GM20431 (cell line): ENCODE measurements around the gene INHBB.

Experiments
- in situ Hi-C: fragments of 300-500 bp; cut with MseI, MboI; formaldehyde crosslinking; loops from one replicate; pipeline ENCODE4 v1.15.0; 2020; ENCODE audit warnings: low sequenced_read_pairs; ENCODE audit not compliant: unreplicated experiment

Gene INHBB

DNA sequence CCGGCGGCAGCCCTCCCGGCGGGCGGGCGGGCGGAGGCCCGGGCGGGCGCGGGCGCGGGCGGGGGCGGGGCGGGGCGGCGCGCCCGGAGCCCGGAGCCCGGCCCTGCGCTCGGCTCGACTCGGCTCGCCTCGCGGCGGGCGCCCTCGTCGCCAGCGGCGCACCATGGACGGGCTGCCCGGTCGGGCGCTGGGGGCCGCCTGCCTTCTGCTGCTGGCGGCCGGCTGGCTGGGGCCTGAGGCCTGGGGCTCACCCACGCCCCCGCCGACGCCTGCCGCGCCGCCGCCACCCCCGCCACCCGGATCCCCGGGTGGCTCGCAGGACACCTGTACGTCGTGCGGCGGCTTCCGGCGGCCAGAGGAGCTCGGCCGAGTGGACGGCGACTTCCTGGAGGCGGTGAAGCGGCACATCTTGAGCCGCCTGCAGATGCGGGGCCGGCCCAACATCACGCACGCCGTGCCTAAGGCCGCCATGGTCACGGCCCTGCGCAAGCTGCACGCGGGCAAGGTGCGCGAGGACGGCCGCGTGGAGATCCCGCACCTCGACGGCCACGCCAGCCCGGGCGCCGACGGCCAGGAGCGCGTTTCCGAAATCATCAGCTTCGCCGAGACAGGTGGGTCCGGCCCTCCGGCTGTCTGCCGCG lies at the start of gene INHBB:
Gene INHBB, plus strand, starts transcription at position 111 of the 641 bp plus-strand sequence. Its CDS starts 53 bp downstream, at position 164.
- in situ Hi-C loops, result loop anchor here (25.0 kb wide), 1 partner anchor 316 kb away; no protein-coding TSS in a partner anchor

DNA sequence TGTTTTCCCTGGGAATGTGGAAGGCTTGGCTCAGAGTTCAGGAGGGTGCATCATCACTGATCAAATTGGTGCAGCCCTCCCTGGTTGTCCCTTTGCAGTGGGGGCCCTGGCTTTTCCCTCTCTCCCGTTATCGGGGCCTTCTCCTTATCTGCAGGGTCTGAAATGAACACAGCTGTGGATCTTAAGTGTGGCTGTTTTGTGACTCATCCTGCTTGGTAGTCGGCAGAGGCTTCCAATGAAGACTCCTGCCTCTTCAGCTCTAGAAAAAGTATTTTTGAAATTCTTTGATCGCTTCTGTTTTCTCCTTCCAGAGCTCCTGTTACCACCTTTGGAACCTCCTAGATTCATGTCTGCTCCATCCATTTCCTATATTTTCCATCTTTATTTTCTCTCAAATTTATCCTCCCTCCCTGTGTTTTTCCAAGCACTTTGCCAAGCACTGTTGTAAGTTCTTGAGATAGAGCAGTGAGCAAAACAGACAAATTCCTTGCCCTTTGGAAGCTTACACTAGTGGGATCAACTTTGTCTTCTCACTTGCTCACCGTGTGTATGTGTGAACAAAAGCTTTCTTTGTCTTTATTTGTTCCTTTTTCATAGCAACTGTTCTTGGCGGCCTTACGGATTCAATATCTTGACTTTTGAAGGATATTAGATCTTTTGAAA lies 47.6 kb upstream of the INHBB start:
- in situ Hi-C loops, result no loop called here

DNA sequence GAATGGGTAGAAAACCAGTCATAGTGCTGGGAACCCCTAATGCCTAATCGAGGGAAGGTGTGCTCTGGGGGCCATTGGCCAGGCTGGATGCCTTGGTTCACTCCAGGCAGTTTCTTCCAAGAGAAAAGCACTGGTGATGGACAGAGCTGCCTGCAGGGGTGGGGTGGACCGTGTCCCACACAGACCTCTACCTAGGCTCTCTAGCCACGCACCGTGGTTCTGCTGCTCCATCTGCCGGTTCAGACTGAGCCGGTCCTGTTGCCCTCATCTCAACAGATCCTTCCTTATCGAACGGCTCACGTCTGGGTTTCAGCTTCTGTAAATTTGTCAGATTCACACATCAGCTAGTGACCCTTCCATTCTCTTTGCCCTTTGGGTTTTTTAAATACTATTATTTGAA lies 46.9 kb upstream of the INHBB start:
- in situ Hi-C loops, result no loop called here

DNA sequence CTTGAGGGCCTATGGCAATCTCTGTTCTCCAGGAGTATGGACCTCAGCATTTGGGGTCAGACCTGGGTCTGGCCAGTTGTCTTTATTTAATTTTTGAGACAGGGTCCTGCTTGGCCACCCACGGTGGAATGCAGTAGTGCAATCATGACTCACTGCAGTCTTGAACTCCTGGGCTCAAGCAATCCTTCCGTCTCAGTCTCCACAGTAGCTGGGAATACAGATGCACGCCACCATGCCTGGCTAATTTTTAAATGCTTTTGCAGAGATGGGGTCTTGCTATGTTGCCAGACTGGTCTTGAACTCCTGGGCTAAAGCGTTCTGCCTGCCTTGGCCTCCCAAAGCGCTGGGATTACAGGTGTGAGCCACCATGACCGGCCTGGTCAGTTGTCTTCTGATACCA lies 46.4 kb upstream of the INHBB start:
- in situ Hi-C loops, result no loop called here

DNA sequence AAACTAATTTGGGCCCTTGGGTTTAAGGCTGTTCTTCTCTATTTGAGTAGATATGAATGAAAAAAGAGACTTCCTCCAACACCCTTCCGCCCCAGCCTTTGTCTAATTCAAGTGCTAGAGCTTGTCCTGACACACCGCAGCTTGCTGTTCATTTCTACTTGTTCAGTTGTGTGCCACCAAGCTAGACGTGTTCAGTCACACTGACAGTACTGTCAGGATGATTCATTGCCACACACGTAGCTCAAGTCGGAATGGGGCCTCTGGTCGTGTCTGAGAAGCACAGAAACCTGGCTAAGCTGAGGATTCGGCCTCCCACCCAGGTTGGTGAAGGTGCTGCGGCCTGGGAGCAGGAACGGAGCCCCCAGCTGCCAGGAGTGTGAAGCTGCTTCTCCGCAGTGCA lies 45.6 kb upstream of the INHBB start:
- in situ Hi-C loops, result loop anchor here (25.0 kb wide), 1 partner anchor 88 kb away; the partner anchor contains the start of gene TMEM185B

DNA sequence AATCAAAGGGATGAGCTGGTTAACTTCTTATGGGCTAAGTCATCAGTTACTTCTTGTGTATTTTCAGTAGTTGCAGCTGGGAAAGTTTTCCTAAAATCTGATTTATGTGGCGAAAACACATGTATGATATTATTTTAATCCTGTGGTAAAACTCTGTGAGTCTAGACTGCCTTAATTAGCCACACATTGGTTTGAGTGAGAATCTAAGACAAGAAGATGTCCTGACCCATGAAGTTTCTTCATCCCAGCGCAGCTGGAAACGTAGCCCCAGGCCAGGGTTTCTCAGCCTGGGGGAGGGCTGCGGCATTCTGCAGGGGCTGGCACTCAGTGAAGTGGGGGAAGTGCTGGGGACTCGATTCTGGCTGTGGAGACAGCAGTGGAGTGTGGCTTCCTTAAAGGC lies 44.7 kb upstream of the INHBB start:
- in situ Hi-C loops, result loop anchor here (25.0 kb wide), 1 partner anchor 89 kb away; the partner anchor contains the start of gene TMEM185B

DNA sequence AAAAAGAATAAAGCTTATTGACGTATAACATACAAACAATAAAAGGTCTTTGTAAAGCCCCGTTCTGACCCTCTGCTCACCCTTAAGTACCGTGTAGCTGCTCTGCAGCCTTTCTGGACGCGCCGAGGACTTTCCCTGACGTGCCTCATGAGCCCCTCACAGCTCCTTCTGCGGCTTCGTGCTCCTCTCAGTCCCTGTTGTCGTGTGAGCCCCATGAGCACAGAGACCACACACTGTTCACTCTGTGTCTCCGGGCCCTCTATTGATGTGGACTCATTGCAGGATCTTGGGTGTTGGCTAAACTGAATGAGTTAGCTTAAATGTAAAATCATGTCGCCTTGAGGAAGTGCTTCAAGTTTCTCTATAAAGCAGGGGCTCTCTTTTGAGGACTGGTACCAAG lies 43.6 kb upstream of the INHBB start:
- in situ Hi-C loops, result loop anchor here (25.0 kb wide), 1 partner anchor 90 kb away; the partner anchor contains the start of gene TMEM185B

DNA sequence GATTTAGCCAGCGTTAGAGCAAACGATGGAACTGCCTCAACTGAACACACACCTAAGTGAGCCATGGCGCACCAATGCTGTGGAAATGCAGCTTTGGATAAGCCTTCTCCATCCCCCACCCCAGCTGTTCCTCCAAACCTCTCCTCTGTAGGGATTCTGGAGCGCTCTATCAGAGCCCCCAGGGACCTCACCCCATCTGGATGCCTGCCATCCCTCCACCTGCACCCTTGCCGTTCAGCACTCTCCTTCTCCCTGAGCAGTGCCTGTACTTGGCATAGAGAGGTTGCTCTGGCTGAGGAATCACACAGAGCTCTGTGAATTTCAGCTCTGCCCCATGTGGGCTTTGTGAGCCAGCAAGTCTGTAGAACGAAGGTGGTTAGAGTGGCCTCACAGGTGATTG lies 42.8 kb upstream of the INHBB start:
- in situ Hi-C loops, result loop anchor here (25.0 kb wide), 1 partner anchor 91 kb away; the partner anchor contains the start of gene TMEM185B

DNA sequence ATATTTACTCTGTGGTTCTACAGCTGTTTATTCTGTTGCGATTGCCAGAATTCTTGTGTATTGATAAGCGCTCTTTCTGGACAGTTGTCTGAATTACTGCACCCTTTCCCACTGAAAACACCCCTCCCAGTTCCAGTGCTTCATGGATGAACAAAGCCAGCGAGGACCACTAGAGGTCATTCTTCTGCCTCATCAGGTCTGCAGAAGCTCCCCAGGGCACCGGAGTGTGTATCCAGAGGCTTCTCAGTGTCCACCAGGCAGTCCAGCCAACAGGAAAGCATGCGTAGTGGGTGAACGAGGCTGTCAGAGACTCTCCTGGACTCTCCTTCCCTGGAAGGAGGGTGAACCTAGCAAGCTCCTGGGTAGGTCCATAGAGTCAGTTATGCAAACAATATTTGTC lies 40.6 kb upstream of the INHBB start:
- in situ Hi-C loops, result loop anchor here (25.0 kb wide), 1 partner anchor 93 kb away; the partner anchor contains the start of gene TMEM185B

DNA sequence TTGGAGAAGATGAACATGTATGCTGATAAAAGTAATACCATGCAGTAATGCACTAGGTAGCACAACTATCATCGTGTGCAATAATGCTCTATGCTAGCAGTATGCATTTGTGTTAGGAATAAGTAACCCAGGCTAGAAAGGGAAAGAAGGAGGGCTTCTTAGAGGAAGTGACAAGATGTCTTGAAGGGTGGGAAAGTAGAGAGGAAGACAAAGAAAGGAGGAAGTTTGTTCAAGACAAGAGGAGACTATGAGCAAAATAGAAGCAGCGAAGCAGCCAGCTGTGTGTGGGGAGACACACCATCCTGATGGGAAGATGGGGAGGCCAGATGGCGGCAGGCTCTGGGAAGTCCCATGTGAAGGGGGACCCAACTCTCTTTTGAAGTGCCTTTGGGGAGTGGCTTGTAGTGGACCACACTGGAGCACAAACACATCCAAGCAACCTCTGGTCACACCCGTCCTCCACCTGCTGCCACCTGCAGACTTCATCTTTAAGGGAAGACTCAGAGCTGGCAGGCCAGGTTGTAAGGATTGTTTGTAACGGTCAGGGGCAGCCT lies 39.9 kb upstream of the INHBB start:
- in situ Hi-C loops, result loop anchor here (25.0 kb wide), 1 partner anchor 94 kb away; the partner anchor contains the start of gene TMEM185B

DNA sequence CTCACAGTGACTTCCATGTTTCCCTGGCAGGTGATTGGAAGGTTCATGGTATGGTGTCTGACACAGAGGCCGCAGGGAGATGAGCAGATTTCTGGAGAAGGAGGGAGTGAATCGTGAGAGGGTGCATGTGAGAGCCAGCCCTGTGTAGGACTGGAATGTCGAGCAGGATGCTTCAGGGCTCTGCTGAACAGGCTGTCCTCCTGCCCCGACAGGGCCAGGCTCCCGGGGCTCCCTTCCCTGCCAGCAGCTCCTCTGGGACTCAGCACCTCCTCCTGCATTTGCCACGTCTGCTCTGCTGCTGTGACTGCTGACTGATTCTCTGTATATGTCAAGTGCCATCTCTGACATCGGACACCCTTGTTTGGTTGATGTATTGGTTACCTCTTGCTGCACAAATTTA lies 38.5 kb upstream of the INHBB start:
- in situ Hi-C loops, result loop anchor here (25.0 kb wide), 1 partner anchor 95 kb away; the partner anchor contains the start of gene TMEM185B

DNA sequence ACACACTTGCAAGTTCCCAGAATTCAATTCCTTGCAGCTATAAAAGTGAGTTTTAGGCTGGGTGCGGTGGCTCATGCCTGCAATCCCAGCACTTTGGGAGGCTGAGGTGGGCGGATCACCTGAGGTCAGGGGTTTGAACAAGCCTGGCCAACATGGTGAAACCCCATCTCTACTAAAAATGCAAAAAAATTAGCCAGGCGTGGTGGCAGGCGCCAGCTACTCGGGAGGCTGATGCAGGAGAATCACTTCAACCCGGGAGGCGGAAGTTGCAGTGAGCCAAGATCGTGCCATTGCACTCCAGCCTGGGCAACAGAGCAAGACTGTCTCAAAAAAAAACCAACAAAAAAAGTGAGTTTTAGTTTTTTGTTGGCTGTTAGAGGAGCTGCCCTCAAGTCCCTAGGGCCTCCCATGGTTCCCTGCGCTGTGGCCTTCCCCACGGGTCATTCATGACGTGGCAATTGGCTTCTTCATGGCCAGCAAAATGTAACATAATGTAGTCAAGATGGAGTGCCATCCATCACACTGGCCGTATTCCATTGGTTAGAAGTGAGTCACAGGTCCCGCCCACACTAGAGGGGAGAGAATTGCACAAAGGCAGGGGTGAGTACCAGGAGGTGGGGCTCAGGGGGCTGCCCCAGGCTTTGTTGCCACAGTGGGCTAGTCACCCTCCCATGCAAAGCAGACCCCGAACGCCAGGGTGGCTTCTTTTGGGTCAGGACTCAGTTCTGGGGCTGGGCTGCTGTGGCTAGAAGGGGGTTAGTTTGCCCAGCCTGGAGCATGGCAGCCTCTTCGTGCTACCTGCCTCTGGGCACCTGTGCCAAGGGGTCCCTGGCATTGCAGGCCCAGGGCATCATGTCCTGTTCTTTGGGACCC lies 37.7 kb upstream of the INHBB start:
- in situ Hi-C loops, result loop anchor here (25.0 kb wide), 1 partner anchor 96 kb away; the partner anchor contains the start of gene TMEM185B

DNA sequence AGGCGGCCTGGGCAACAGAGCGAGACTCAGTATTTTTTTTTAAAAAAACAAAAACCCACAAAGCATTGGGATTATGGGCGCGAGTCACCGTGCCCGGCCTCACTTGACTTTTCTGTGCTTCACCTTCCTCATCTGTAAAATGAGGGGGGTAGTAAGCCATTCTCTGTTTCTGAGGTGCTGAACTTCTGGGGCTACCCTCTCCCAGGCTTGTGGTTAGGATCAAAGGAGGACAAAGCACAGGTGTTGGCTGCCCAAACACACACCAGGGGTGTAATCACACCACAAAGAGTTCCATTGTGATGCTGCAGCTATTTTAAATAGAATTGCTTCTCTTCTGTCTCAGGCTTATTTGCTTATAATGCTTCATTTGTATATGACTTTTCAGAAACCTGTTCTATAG lies 35.8 kb upstream of the INHBB start:
- in situ Hi-C loops, result loop anchor here (25.0 kb wide), 1 partner anchor 98 kb away; the partner anchor contains the start of gene TMEM185B

DNA sequence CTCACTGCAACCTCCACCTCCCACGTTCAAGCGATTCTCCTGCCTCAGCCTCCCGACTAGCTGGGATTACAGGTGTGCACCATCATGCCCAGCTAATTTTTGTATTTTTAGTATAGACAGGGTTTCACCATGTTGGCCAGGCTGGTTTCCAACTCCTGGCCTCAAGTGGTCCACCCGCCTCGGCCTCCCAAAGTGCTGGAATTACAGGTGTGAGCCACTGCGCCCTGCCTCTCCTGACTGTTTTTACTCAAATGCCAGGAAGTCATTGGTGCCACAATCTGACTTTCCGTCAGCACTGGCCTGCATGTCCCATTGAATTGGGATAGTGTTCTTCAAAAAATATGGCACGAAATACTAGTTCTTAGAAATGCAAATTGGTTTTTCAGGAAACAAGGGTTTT lies 35.1 kb upstream of the INHBB start:
- in situ Hi-C loops, result loop anchor here (25.0 kb wide), 1 partner anchor 99 kb away; the partner anchor contains the start of gene TMEM185B

DNA sequence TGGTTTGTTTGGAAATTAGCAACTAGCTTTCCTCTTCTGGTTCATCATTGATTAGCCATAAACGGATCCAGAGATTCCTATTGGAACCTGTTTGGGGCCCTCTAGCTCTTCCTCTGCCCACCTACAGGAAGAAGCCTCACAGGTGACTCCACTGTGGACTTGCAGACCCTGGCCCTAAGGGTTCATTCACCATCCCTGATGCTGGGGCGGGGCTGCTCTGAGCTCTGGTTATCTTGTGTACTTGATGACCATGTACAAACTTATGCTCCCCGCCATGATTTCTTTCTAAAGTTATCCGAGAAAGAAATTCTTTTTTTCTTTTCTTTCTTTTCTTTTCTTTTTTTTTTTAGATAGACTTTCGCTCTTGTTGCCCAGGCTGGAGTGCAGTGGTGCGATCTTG lies 33.9 kb upstream of the INHBB start:
- in situ Hi-C loops, result loop anchor here (25.0 kb wide), 1 partner anchor 100 kb away; the partner anchor contains the start of gene TMEM185B

DNA sequence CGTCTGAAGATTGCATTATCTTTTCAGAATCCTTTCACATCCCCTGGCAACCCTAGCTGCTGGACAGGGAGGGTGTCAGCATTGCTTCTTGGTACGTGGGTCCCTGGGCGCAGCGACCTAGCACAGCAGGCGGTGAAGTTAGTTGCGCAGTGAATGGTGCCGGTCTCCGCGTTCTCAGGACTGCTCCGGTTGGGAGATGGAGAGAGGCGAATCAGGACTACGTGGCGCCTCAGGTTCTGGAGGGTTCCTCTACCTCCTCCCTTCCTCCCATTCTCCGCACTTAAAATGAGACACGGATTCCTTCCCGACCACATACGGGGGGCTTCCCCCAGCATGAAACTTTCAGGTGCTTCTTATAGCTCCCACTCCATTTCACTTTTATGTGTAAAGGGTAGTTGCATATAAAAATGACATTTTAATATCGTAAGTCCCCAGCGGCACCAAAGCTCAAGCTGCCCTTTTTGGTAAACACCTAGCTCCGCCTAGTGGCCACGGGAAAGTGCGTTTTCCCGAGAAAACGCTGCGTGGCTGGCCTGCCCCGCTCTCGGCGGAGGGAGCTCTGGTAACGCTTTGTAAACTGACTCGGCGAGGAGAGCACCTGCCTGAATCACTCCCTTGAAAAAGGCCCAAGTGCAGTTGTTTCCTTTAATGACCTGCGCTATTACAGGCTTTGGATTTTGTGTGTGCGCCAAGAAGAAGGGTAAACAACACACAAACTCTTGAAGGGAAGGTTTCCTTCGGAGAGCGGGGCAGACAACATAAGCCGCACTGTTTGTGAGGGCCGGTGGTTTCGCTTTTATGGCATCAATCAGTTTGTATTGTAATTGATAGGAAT lies 32.9 kb upstream of the INHBB start:
- in situ Hi-C loops, result loop anchor here (25.0 kb wide), 1 partner anchor 101 kb away; the partner anchor contains the start of gene TMEM185B

DNA sequence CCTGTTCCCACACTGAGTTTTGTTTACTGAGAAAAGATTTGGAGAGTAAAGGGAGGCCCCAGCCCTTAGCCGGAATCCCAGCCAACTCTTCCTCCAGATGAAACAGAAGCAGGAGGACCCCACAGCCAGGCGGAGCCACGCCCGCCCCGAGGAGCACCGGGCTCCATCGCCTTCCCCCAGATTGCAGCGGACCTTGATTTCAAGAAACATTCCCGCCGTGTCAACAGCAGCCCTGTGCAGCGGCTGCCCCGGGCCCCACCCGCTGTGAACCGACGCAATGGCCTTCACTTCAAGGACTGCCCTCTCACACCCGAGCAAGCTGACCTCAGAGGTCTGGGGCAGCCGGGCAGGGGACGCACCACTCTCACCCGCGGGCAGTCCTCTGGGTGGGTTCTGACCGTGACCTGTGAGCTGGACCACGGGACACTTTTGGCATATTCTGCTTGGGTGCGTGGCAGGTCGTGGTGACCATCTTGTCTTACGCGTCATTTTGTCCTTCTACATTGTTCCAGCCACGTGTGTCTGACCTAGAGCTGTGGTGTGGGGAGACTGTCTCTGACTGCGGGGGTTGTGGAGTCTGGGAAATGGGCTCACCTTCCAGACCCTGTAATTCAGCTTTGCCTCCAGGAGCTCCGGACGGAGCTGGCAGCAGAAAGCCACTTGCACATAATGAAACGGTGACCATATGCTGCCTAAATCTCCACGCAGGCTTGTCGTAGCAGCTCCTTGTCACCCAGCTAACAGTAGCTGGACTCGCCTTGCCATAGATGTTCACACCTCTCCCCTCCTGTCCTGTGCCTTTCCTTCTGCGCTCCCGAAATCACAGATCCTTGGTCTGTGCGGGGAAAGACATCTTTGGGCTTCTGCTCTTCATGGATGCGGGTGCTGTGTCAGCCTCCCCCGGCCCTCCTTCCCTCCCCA lies 32.0 kb upstream of the INHBB start:
- in situ Hi-C loops, result loop anchor here (25.0 kb wide), 1 partner anchor 102 kb away; the partner anchor contains the start of gene TMEM185B
